ENCODE results near the gene DAGLA.
"Not testable (repeated sequence)": the region's sequence is repeated elsewhere in the genome, so short reads cannot be mapped to it uniquely, and the experiment has no call there.

Gene DAGLA

DNA sequence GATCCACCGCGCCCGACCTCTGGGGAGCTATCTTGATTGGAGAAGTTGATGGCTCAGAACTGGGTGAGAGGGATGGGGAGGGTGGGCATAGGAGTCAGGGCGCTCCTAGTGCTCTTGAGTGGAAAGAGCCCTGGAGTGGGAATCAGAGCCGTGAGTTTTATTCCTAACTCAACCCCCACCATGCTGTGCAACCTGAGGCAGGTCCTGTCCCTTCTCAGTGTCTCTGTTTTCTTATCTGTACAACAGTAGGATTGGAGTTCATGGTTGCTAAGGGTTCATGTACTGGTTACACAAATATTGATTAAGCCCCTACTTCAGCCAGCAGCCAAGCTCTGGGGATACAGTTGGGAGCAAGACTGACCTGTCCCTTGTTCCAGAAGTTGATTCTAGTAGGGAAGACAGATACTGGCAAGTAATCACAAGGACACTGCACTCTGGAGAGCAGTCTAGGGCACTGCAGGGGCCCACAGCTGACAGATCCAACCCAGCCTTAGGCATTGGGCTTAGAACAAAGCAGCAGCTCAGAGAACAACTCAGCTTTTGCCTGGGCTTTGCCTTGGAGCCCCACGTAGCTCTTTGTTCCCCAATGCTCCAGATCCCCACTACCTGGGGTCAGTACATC, 12.4 kb upstream of the DAGLA start:
- no peak for DNase-seq (ENCODE audit: low spot score)

DNA sequence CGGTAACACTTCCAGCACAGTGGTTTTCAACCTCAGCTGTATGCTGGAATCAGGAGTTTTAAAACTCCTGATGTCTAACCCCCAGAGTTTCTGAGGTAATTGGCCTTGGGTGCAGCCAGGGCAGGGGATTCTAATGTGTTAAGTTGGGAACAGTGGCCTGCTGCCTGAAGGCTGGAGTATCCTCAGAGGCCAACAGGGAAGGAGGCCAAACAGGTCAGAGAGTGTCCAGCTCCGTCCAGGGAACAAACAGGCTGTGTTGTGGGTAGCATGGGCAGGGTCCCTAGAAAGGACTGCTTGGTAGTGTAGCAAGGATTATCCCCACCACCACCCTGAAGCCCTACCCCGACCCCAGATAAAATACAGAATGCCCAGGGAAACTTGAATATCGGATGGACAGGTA, 10.8 kb upstream of the DAGLA start:
- DNase-seq (ENCODE audit: low spot score), result no peak

DNA sequence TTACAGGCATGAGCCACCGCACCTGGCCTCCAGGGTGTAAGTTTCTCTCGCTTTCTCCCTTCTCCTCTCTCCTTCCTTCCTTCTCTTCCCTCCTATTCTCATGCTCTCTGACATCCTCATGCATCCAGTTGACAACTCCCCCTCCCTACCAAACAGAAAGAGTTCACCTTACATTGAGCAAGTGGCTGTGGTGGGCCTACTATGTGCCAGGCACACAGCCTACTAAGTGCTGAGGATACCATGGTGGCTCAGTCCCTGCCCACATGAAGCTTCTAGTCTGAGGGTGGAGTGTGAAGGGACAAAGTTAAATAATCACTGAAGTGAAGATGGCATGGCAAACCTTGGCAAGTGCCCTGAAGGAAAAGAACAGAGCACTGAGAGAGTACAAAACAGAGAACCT, 9.6 kb upstream of the DAGLA start:
- no peak for DNase-seq (ENCODE audit: low spot score)

DNA sequence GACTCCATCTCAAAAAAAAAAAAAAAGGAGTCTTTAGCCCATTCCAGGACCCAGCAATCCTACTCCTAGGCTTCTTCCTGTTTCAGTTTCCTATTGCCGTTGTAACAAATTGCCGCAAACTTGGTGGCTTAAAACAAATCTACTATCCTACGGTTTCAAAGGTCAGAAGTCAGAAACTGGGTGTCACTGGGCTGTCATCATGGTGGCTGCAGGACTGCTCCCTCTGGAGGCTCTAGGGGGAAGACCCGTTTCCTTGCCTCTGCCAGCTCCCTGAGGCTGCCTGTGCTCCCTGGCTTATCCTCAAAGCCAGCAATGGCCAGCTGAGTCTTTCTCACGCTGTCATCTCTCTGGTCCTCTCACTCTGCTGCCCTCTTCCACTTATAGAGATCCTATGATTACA, 8.7 kb upstream of the DAGLA start:
- DNase-seq (ENCODE audit: low spot score), result no peak

DNA sequence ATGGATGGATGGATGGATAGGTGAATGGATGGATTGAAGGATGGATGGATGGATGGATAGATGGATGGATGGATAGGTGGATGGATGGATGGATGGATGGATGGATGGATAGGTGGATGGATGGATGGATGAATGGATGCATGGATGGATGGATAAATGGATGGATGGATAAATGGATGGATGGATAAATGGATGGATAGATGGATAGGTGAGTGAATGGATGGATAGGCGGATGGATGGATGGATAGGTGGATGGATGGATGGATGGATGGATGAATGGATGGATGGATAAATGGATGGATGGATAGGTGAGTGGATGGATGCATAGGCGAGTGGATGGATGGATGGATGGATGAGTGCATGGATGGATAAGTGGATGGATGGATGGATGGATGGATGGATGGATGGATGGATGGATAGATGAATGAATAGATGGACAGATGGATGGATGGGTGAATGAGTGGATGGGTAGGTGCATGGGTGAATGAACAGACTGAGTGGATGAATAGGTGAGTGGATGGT, 6.2 kb upstream of the DAGLA start:
- not testable (repeated sequence) for DNase-seq (ENCODE audit: low spot score)

DNA sequence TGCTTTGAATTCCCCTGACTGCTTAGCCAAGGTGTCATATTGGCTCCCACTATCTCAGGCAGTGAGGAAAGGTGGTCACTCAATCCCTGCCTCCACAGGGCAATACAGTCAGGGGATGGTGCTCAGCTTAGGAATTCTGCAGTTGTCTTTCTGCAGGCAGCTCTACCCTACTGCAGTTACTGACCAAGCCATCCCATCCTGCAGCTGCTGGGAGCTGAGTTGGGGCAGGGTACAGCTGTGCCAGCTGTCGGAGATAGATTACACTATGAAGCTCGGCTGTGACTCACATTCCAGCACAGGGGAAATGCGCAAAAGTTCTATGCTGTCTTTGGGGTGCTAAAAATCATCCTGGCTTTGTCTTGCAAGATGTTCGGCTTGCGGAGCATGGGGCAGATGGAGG, 4.4 kb upstream of the DAGLA start:
- no peak for DNase-seq (ENCODE audit: low spot score)

DNA sequence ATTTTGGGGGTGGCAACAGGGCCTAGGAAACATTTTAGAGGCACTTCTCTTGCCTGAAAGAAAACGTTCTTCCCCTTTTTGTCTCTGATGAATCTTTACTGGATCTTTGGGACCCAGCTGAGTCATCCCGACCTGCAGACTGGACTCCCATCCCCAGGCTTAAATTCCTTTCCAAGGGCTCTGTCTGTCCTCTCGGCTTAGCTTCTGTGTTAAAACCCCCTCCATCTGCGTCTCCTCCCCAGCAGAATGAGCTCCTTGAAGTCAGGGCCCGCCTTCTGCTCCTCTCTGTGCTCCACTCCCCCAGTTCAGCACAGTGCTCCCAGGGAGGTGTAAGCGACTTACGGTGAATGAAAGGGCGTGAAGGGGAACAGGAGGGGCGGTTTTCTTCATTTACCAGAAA, 895 bp upstream of the DAGLA start:
- no peak for DNase-seq (ENCODE audit: low spot score)

DNA sequence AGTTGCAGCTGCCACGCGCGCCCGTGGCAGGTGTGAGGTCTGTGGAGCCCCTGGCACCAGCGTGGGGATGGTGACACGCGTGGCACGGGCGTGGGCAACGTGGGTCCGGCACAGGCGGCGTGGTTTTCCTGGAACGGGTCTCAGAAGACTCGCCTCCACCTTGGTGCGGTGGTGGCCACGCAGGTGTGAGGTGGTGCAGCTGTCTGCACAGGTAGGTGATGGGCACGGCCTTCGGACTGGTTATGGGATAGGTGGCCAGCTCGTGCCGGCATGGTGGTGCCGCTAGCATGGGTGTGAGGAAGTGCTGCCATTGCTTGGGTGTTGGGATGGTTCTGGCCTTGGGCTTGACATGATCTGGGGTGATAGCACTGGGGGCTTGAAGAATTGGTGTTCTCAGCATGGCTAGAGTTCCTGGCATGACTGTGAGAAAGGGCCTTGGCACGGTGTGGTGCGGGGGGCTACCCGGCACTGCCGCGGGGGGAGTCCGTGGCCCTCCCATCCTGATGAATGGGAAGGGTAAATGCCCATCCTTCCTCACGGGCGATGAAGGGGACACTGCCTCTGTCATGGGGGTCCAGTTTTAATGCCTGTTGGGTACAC, 531 bp downstream of the DAGLA start:
- no peak for DNase-seq (ENCODE audit: low spot score)

DNA sequence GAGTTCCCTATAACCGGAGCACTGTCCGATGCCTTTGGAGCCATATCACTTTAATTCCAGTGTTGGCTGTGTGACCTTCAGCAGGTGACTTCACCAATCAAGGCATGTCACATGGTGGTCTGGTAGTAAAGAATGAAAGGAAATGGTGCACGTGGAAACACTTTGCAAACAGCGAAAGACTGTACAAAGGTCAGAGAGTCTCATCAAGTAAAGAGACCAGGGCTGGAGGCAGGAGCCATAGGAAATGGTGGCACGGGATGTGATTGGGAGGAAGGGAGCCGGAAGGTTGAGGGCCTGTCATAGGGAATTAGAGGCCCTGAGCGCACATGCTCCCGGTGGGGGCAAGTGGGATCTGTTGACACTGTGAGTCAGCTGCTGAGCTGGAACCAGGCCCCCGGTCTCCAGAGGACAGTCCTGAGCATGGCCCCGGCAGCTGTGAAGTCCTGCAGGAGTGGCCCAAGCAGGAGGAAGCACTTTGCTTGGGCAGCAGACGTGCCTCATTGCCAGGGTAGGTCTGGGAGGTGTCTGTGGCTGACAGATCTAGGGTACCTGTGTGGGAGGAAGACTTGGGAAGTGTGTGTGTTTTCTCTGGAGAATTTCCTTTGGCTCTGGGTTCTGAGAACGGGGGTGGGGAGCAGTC, 2.0 kb downstream of the DAGLA start:
- DNase-seq (ENCODE audit: low spot score), result no peak

DNA sequence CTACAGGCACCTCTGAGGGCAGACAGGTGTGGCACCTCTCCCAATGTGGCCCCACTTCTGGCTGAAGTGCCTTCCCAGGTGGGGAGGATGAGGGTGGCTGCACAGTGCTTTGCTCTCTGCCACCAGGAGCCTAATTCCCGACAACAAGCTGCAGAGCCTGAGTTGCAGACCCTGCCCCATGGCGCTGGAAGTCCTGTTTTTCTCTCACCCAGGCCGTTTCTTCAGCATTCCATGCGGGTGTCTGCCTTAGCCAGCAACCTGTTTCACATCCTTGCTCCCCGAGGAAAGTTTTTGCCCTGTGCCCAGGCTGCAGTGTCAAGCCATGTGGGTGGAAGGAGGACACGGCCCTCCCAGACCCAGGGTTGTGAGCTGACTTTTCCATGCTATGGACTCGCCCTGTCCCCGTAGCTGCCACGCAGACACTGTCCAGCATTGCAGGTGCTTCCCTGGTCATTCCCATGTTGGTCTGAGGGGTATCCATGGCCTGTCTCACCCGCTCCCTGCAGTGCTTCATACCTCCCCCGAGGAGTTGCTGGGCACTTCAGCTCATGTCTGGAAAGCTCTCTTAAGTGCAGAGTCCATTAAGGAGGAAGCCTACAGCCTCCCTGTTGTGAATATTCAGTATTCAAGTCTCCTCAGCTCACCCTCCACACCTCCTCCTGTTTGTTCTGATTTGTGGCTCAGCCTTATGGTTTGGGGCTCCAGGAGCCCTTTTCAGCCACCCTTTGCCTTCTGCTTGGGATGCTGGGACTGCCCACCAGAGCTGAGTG, 2.9 kb downstream of the DAGLA start:
- DNase-seq (ENCODE audit: low spot score), result no peak

DNA sequence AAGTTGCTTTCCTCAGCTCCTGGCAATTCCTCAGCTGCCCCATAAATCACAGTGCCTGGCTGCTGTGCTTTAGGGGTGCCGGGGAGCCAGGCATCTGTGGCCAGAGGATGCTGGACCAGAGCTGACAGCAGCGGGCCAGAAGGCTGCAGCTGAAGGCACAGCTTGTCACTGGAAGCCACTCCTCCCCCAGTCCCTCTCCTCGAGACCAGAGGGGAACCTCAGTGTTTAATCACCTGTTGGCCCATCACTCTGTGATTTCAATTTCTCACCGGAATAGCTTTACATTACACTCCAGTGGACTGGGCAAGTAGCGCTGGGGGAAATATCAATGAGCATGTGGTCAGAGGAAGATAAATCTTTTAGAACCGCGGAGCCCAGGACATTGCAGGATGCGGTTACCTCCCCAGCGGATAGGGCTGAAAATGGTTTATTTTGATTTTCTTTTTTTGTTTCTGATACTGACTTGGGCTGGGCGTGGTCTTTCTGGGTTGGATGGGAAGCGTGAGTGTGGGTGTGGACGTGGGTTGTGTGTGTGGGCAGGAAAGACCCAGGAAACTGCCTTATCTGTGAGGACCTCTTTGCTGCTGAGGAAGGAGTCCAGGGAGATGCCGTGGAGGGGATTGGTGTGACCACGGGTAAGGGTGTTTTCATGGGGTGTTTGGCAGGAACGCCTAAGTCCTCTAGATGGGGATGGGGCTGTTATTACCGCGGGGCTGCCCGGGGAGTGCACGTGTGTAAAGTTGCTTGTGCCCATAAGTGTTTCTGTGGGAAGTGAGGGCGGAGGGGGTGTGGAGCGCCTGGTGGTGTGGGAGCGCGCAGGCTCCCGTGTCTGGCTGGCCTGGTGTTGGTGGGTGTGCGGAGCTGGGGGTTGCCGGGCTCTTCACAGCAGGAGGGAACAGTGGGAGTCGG, 4.0 kb downstream of the DAGLA start:
- no peak for DNase-seq (ENCODE audit: low spot score)

DNA sequence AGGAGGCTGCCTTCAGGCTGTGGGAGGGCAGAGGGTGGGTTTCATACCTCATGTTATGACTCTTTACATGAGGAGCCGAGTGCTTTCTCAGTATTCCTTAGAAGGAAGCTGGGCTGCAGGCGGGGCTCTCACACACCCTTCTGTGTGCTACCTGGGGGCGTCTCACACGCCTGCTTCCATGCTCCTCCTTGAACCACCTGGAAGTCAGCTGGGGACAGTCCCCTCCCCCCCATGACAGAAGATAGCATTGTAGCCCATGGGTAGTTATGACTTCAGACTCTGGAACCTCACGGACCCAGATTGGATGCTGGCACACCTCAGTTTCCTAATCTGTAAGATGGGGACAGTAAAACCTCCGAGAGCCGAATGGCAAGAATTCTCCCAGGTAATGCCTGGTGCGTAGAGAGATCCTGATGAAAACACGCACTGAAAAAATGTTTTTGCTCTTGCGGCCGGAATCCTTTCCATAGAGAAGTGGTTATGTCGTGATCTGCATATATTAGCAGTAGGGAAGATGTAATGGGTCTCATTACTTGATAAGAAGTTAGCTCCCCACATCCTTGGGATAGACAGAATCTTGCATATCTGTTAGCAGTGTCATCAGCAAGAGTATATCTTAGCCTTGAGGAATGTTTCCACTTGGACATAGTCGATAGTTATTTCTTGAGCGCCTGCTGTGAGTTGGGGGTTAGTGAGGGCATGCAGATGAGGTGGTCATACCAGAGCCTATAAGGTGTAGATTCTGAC, 4.9 kb downstream of the DAGLA start:
- no peak for DNase-seq (ENCODE audit: low spot score)

DNA sequence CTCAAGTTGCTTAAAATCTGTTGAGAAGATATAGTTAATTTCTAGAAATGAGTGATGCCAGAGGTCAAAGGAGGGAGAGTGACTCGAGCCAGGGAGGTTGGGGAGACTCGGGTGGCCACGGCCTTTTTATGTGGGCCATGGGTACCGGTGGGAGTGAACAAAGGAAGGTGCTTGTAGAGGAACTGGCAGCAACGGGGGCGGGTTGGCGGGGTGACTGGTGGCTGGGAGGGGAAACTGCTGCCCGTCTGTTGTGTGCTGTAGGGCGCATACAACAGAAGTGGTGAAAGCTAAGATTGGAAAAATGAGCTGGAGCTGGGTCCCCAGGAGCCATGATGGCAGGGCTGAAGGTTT, 5.4 kb downstream of the DAGLA start:
- DNase-seq (ENCODE audit: low spot score), result no peak

DNA sequence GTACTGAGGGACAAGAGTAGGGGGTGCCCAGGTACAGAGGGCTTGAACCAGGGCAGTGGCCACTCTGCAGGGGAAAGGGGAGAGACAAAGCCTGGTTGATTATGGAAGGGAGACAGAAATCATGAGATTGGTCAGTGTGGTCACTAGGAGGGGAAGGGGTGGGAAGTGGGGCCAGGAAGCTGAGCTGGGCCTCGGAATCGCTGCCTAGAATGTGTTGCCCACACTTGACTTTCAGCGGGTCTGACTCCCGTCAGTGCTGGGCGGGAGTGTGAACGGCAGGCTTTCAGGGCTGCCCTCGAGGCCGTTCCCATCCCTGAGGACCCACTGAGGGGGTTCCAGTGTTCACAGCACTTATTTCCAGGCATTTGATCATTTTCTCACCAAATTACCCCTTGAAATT, 5.9 kb downstream of the DAGLA start:
- no peak for DNase-seq (ENCODE audit: low spot score)

DNA sequence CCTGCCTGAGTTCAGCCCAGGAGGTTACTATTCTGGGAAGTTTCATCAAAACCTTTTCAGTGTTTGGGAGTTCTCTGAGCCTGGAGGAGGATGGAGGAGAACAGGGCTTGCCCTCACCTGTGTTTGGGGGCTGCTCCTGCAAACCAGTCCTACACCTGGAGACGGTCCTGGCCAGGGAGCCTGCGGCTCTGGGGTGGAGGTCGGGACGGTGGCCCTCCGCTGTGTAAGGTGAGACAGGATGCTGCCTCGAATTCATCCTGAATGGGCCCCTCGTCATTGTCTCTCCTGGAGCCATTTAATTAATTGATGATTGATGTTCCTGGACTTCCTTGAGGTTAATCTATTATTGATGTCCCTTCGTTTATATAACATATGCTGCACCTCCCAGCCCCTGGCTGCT, 6.3 kb downstream of the DAGLA start:
- DNase-seq (ENCODE audit: low spot score), result no peak

DNA sequence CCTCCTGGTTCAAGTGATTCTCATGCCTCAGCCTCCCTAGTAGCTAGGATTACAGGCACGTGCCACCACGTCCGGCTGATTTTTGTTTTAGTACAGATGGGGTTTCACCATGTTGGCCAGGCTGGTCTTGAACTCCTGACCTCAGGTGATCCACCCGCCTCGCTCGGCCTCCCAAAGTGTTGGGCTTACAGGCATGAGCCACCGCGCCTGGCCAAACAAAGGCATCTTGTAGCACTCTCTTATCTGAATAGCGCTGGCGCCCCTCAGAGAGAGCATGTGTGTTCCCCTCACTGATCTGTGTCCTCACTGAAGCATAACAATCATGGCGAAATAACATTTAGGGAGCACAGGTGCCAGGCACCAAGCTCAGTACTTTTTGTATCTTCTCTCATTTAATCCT, 7.2 kb downstream of the DAGLA start:
- no peak for DNase-seq (ENCODE audit: low spot score)

DNA sequence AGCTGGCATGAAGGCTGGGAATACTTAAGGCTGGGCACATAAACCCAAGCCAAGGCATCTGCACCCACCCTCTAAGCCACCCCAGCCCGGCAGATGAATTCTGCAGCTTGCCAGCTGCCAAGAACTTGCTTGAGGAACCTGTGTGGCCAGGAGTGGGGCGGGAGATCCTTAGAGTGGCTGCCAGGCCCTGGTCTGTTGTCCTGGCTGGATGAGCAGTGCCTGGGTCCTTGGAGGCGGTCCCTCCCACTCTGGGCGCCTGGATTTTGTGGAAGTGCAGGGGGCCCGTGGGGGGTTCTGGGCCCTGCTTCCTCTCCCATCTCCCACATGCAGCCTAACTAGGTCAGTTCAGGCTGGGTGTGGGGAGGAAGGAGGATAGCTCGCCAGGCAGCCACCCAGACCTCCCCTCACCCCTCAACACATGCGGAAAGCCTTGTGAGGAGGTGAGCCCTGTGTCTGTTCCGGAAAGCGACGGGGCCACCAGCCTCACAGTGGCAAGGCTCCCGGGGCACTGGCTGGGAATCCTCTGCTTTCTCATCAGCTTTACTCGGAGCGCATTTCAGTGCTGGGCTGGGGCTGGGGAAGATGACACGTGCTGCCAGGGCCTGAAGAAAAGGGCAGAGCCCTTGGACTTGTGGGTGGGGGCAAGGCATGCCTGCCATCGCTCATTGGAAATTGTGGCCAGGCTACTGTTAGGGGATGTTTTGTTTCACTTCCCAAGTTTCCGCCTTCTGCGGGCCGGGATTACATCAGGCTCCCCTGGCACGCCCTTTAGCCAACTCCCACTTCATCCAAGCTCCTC, 8.4 kb downstream of the DAGLA start:
- no peak for DNase-seq (ENCODE audit: low spot score)

DNA sequence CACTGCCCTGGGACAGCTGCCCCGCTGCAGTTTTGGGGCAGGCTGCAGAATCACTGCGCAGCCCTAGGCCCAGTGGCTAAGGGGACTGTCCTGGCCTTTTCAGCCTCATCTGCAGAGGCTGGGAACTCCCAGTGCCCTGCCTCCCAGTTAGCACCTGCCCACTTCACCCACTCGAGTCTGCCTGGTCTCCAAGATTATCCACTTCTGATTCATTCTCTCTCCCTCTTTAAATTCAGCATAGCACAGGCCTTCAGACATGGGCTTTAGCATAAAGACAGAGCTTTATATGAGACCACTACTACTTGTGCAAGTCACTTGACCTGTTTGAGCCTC, 8.9 kb downstream of the DAGLA start:
- no peak for DNase-seq (ENCODE audit: low spot score)

DNA sequence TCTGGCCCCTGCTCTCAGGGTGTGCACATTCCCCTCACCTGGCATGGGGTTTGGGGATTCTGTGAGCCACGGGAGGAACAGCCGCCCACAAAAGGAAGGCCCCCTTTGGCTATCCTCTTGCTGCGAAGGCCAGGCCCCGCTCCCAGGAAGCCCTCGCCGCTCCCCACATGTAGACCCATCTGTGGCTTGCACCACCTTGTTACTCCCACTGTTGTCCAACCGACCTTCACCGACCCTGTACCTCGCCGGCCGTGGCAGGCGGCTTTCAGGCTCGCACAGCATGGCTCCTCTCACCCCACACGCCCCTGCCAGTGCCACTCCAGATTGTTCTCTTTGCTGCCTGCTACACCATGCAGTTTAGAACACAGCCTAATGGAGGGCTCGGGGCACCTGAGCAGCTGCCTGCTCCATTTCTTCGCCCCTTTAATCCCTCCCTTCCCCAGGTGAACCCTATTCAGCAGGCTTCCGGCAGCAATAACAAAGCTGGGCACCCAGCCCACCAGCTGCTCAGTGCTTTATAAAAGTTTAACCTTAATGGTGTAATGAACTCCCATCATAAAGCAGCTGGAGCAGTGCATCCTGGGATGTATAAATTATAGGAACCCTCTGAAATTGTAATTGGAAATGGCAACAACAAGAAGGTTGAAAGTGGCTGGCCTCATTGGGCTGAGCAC, 10.7 kb downstream of the DAGLA start:
- DNase-seq (ENCODE audit: low spot score), result no peak

All from cerebellar cortex (tissue), 1 donor.